Non-pigmented ciliary epithelial cell (primary cell): ENCODE measurements around the gene DVL2.
"Not testable (repeated sequence)": the region's sequence is repeated elsewhere in the genome, so short reads cannot be mapped to it uniquely, and the experiment has no call there.

Experiments
- DNase-seq: peaks from one replicate; pipeline ENCODE4 v3.0.0-alpha.2; 2010; ENCODE audit warnings: low read depth

Gene DVL2

GRCh38 chr17:7256766-7257456, 22.6 kb upstream of the DVL2 start:
- DNase-seq = no peak

GRCh38 chr17:7254511-7254910, 20.2 kb upstream of the DVL2 start:
- DNase-seq = no peak

GRCh38 chr17:7253082-7253481, 18.8 kb upstream of the DVL2 start:
- no peak for DNase-seq

DNA sequence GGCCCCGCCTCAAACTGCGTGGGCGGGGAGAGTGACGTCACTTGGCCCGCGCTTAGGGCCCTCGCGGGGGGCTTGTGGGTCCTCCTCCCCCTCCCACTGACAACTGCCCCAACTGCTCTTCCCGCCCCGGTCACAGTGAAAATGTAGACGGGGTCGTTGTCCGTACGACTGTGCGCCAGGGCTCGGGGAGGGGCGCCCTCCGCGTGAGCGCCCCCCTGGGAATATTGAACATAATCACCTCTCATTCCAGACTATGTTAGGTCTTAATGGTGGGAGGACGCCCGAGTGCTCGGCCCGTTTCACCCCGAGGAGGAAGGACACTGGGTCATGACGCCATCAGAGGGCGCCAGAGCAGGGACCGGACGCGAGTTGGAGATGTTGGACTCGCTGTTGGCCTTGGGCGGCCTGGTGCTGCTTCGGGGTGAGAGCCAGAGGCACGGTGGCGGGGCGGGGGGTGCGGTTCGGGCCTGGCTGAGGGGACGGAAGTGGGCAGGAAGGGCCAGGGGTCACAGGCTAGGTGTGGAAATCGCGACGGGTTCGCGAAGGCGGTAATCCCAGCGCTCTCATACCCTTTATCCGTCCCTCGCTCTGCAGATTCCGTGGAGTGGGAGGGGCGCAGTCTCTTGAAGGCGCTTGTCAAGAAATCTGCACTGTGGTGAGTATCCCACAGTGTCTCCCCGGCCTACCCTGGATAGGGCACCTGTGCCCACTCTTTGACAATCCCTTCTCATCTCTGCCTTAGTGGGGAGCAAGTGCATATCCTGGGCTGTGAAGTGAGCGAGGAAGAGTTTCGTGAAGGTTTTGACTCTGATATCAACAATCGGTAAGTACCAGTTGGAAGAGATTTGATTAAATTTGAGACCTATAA, 18.1 kb upstream of the DVL2 start, which contains the start of gene ELP5:
TSS of gene ELP5 (plus strand) at position 40 of the 868 bp plus-strand sequence. CDS start at position 376, 336 bp downstream.
- no peak for DNase-seq

- peak; percentile 98 for DNase-seq
Measured at GRCh38 chr17:7251661-7252175, 17.4 kb upstream of the DVL2 start, which contains the start of gene CTDNEP1. Gene CTDNEP1, minus strand, starts transcription at chr17:7251734. Its CDS starts 438 bp downstream, at chr17:7251296.

GRCh38 chr17:7250695-7251627, 16.6 kb upstream of the DVL2 start:
- no peak for DNase-seq

DNA sequence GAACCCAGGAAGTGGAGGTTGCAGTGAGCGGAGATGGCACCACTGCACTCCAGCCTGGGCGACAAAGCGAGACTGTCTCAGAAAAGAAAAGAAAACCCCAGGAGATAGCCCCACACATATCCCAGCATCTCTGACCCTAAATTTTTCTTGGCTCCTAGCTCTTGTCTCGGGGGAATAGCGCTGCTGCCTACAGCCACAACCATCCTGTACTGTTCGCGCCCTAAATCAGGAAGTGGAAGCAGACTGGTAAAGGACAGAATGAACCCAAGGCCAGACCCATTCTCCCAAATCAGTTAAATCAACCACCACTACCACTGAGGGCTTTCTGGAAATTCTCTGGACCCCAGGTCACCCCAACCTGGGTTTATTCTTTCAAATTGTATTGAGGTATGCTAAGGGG, 15.5 kb upstream of the DVL2 start:
- DNase-seq = no peak

DNA sequence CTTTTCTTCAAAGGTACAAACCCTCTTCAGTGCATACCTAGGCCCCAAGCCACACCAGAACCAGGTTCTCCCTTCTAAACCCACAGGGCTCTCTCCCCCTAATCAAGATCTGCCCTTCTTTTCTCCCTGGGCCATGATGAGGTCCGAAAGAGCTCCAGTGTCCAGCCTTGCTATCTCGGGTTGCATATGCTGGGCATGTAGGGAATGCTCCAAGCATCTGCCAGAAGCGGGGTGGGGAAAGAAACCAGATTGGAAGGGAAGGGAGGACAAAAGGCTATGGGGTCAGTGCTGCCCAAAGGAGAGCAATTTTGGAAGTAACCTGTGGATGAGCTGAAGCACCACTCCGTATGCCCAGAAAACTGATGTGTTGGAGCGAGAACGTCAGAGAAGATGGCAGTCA, 14.9 kb upstream of the DVL2 start:
- DNase-seq = no peak

- DNase-seq = no peak
Measured at GRCh38 chr17:7248796-7249195, 14.5 kb upstream of the DVL2 start.

GRCh38 chr17:7246779-7247178, 12.5 kb upstream of the DVL2 start:
- no peak for DNase-seq

DNA sequence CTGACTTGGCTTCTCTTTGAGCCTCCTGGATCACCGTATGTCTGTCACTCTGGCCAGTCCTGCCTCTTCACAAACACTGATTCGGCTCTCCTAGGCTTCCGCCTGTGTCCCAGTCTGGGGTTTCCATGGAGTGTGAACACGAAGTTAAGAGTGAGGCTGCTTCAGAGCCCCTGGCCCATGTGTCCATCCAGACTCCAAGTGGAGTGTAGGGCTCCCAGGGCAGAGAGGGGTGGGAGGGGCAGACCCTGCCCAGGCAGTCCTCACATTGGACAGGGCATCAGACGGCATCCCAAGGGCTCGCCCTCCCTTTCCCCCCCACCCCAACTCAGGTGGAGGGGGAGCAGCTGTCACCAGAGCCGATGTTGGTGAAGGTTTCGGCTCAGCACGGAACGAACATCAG, 9.5 kb upstream of the DVL2 start:
- not testable (repeated sequence) for DNase-seq

DNA sequence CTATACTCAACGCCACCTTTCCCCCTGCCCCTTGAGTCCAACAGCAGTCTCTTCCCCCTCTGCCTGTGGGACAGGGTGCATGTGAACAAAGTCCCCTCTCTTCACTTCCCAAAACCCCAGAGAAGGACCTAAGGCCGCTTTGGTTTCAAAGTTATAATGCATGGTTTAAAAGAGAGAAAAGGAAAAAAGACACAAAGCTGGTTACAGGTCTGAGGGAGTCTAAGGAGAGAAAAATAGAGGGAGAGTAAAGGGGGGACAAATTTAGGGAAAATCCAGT, 9.1 kb upstream of the DVL2 start:
- no peak for DNase-seq

- peak; percentile 76 for DNase-seq
Measured at GRCh38 chr17:7242717-7243452, 8.6 kb upstream of the DVL2 start.

DNA sequence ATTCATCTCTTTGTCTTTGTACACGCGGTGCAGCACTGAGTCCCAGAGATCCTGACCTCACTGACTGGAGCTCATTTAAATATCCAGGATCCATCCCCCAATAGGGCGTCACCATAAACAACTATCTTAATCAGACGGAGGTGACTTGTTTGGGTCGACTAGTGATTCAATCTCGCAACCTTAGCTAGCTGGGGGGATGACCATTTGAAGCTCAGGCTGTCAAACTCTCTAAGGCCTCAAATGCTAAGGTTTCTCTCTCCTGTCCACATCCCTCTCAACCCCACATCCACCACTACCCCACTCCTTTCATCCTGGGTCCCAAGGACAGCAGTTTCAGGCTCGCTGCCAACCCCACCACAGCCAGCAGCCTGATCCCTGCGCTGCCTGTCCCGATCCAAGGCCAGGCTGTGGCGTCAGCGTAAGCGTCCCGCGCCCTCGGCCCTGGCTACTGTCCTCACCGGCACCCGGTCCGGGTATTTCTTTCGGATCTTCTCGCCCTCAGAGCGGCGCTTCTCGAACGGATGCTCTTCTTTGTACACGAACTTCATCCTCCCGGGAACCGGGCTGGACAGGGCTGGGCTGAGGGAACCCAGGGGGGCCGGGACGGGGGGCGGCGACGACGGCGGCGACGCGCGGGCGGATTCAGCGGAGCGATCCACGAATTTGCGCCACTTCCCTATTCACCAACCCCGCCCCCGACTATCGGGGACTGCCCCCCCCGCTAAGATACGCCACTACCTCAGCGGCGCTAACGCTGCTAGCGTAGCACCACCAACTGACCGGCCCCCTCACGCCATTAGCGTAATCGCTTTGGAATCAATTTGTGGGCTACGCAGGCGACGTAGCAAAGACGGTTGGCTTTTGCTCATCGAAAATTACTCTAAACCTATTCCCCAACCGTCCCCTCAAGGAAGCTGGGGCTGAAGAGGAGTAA, 7.7 kb upstream of the DVL2 start, which contains the start of gene GABARAP:
TSS of gene GABARAP (minus strand) at position 667 of the 934 bp plus-strand sequence. CDS start at position 548, 119 bp downstream.
- DNase-seq = no peak

- DNase-seq = no peak
Measured at GRCh38 chr17:7241090-7241733, 6.9 kb upstream of the DVL2 start.

GRCh38 chr17:7240375-7240774, 6.1 kb upstream of the DVL2 start:
- DNase-seq = no peak

DNA sequence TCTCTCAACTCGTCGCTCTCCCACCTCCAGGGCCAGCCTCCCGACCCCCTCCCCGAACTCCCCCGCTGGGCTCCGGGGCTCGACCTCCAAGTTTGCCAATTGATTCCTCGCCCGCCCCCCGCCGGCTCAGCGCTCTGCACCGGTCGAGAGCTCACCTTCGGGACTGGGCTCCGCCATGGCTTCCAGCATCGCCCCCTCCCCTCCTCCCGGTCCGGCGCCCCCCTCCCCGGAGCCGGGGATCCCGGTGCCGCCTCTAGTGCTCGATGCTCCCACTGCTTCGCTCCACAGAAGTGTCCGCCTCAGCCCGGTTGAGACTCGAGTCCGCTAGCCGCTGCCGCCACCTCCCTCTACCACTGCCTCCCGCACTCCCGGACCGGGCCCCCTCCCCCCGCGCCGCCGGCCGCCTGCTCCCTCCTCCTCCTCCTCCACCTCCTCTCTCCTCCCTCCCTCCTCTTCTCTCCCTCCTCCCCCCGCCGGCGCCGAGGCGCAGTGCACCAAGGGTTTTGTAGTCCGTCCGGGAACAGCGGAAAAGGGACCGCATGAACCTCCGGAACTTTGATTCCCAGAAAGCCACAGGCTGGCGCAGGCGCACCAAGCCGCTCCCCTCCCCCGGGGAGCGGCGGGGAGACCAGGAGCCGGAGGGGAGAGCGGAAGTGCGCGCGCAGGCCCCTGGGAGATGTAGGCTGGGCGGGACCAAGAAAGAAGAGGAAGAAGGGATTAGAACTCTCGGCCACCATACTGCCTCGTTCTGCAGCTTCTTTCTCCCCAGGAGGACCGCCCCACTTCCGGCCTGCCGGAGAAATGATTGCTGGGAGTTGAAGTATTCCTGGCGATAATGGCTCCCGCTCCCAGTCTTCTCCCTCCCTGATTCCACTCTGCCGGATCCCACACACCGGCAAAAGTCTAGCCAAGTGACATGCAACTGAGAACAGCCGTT, 5.0 kb upstream of the DVL2 start, which contains the start of gene PHF23:
TSS of gene PHF23 (minus strand) at position 367 of the 937 bp plus-strand sequence. CDS start at position 189, 178 bp downstream.
- peak; percentile 97 for DNase-seq

DNA sequence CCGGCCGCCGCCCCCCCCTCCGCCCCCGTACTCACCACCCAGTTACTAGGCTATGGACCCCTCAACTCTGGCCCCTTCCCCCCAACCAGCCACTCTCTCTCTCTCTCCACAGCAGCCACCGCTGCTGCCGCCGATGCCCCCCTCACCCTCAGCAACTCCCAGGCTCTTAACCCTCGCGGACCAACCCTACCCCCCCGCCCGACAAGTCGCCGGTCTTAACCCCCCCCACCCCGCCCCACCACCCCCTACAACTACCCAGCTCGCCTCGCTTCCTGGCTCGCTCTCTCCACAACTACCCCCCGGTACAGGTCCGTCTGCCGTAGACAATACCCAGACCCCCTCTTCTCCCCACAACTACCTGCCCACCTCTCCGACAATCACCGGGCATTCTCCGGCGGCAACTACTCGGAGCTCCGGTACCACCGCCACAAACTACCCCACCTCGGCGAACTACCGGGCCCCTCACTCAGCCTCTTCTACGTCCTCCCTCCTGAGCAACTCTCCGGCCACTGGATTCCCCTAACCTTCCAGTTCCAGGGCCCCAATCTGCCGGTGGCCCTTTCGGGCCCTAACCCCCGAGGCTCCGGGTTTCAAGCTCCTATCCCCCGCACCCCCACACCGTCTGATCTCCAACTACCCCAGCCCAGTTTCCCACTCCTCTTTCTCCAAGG, 4.2 kb upstream of the DVL2 start:
- no peak for DNase-seq
